Transverse colon (tissue), 4 donors: Measurements from ENCODE around the gene SIGLEC1. TPM values are rescaled to one million over a fixed set of nuclear protein-coding genes. Genes with fewer than 3 reads are reported as not detected.

ENCODE experiments used
- DNase-seq: peaks from one replicate; pipeline ENCODE4 v3.0.0-alpha.2; 2019
- H3K27ac ChIP-seq, 4 donors: fragments of 200-600 bp; sonication (generic); 2 replicates each; pipeline ENCODE4 v1.5.1; 2016 to 2018; ENCODE audit warnings: inconsistent platforms in 4 of 4
- H3K27me3 ChIP-seq: fragments of 200-600 bp; sonication (generic); 2 replicates; pipeline ENCODE4 v1.5.1; 2017; ENCODE audit warnings: inconsistent platforms
- H3K36me3 ChIP-seq, 4 donors: fragments of 200-600 bp; sonication (generic); 2 replicates each; pipeline ENCODE4 v1.5.1; 2017 to 2019; ENCODE audit warnings: inconsistent platforms in 4 of 4
- H3K4me1 ChIP-seq, 4 donors: fragments of 200-600 bp; sonication (generic); 2 replicates each; pipeline ENCODE4 v1.5.1; 2017 to 2020; ENCODE audit warnings: inconsistent platforms in 4 of 4
- H3K4me3 ChIP-seq, 4 donors: fragments of 200-600 bp; sonication (generic); 1 replicate in 1 of 4; 2 replicates in 3 of 4; pipeline versions ENCODE4 v1.5.1 to v1.6.1; 2017 to 2019; ENCODE audit warnings: inconsistent platforms in 4 of 4
- H3K9me3 ChIP-seq, 2 donors: fragments of 200-600 bp; sonication (generic); 2 replicates each; pipeline ENCODE4 v1.5.1; 2017 to 2019; ENCODE audit warnings: inconsistent platforms in 2 of 2
- EP300 ChIP-seq: sonication (generic); formaldehyde crosslinking; IDR thresholded peaks from one replicate; pipeline ENCODE4 v1.6.1; 2017; ENCODE audit warnings: antibody characterized with exemption, low read depth
- POLR2A ChIP-seq: fragments of 450-650 bp; IDR thresholded peaks from one replicate; pipeline ENCODE4 v1.6.1; 2016; ENCODE audit warnings: antibody characterized with exemption, mild to moderate bottlenecking, moderate library complexity
- POLR2AphosphoS5 ChIP-seq, 3 donors: sonication (generic); formaldehyde crosslinking; IDR thresholded peaks; one replicate each; pipeline ENCODE4 v1.6.1; 2016; ENCODE audit warnings: antibody characterized with exemption in 3 of 3
- WGBS, 2 donors: methylation state at CpG; one replicate each; pipeline ENCODE4 v1.1.5; 2018; ENCODE audit warnings: low coverage in 1 of 2; 5-methylcytosine and 5-hydroxymethylcytosine counted together
- in situ Hi-C, 4 donors: fragments of 200-750 bp; cut with MboI; loops; one replicate each; pipeline versions ENCODE4 v1.15.0 to v1.15.1; 2017; ENCODE audit warnings: low sequenced_read_pairs in 3 of 4, low pct_ligation_motif_present in 1 of 4, low pct_unique_long_range_greater_than_20kb in 1 of 4
- intact Hi-C: fragments of 100-400 bp; cut with DNase I; formaldehyde crosslinking; loops from one replicate; pipeline ENCODE4 v1.15.1; 2023; ENCODE audit warnings: low total_unique reads
- total RNA-seq, 4 donors: library from RNA; depleted of rRNA; stranded (reverse); fragments of >200 nt; gene quantifications; one replicate each; pipeline ENCODE4 v1.1.0, GENCODE V29; 2016
- TF ChIP-seq, protein P1 (sequence below), 5 experiments: fragments of 200-600 bp in 3 of 5; fragments of 450-650 bp in 2 of 5; sonication (generic) in 3 of 5; IDR thresholded peaks; 1 replicate in 2 of 5; 2 replicates in 3 of 5; pipeline ENCODE4 v1.5.1; 2016 to 2017; ENCODE audit warnings: antibody characterized with exemption in 5 of 5, inconsistent platforms in 3 of 5, mild to moderate bottlenecking in 2 of 5, moderate library complexity in 1 of 5

The SIGLEC1 gene
- total RNA-seq, 4 donors from 2014 or later = 2.2 to 17.6 (median 7.9) TPM

GRCh38 chr20:3751675-3752385, 39.4 kb upstream of the SIGLEC1 start:
- intact Hi-C loops = no loop called here
- DNase-seq = peak; percentile 68
- Histone ChIP-seq H3K4me1 (peaks cover 2 to 20% (median 10%) of the 10 kb centered on the region in 4 donors), H3K9me3 (no peaks in the 10 kb centered on the region), H3K4me3 (peak overlapping the region in 3 of 4 donors; percentile 12 to 47 (median 36)), H3K27ac (peak overlapping the region in 1 of 4 donors; percentile 7), H3K27me3 (peaks cover 16% of the 10 kb centered on the region), H3K36me3 (no peaks in the 10 kb centered on the region)
- TF ChIP-seq, protein P1, sequence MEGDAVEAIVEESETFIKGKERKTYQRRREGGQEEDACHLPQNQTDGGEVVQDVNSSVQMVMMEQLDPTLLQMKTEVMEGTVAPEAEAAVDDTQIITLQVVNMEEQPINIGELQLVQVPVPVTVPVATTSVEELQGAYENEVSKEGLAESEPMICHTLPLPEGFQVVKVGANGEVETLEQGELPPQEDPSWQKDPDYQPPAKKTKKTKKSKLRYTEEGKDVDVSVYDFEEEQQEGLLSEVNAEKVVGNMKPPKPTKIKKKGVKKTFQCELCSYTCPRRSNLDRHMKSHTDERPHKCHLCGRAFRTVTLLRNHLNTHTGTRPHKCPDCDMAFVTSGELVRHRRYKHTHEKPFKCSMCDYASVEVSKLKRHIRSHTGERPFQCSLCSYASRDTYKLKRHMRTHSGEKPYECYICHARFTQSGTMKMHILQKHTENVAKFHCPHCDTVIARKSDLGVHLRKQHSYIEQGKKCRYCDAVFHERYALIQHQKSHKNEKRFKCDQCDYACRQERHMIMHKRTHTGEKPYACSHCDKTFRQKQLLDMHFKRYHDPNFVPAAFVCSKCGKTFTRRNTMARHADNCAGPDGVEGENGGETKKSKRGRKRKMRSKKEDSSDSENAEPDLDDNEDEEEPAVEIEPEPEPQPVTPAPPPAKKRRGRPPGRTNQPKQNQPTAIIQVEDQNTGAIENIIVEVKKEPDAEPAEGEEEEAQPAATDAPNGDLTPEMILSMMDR (IDR thresholded peaks at IDR 0.05) = no peak
- TF ChIP-seq POLR2AphosphoS5 (IDR thresholded peaks at IDR 0.05) (no peak), EP300 (no peak), POLR2A (no peak)
- WGBS, 2 donors = 45% methylated on average over 95 of the region's 95 CpGs; no CpG with 5 or more reads in 1 of the 2 donors
- in situ Hi-C loops = no loop called here

GRCh38 chr20:3751305-3751674, 38.9 kb upstream of the SIGLEC1 start:
- in situ Hi-C loops (no loop called here), intact Hi-C loops (no loop called here)
- Histone ChIP-seq H3K27ac (no peak overlapping the region), H3K9me3 (no peaks in the 10 kb centered on the region), H3K36me3 (no peaks in the 10 kb centered on the region), H3K27me3 (peaks cover 16% of the 10 kb centered on the region), H3K4me3 (peak overlapping the region in 2 of 4 donors; percentile 36 to 47), H3K4me1 (peaks cover 2 to 20% (median 10%) of the 10 kb centered on the region in 4 donors)
- no peak for DNase-seq
- TF ChIP-seq POLR2AphosphoS5 (IDR thresholded peaks at IDR 0.05) (no peak), EP300 (no peak), POLR2A (no peak)
- TF ChIP-seq, protein P1 (IDR thresholded peaks at IDR 0.05) = no peak
- WGBS, 2 donors = 61 to 71% methylated on average over 4 to 31 of the region's 31 CpGs

- intact Hi-C loops = no loop called here
- H3K4me1 ChIP-seq = peaks cover 2 to 20% (median 10%) of the 10 kb centered on the region in 4 donors
- no peaks in the 10 kb centered on the region for H3K36me3 ChIP-seq
- no peak for DNase-seq
- in situ Hi-C loops = no loop called here
- no peak overlapping the region for H3K4me3 ChIP-seq
- 69% methylated on average over 51 of the region's 72 CpGs; no CpG with 5 or more reads in 1 of the 2 donors for WGBS, 2 donors
- TF ChIP-seq POLR2AphosphoS5 (IDR thresholded peaks at IDR 0.05) = no peak
- TF ChIP-seq, protein P1 (IDR thresholded peaks at IDR 0.05) = peak; percentile 55 to 71 (median 69)
- TF ChIP-seq EP300 = no peak
- peaks cover 22% of the 10 kb centered on the region for H3K27me3 ChIP-seq
- H3K9me3 ChIP-seq = no peaks in the 10 kb centered on the region
- H3K27ac ChIP-seq = no peak overlapping the region
Measured at GRCh38 chr20:3749689-3750531, 37.5 kb upstream of the SIGLEC1 start.

- 78 to 80% methylated on average over 6 to 24 of the region's 24 CpGs for WGBS, 2 donors
- intact Hi-C loops = no loop called here
Measured at GRCh38 chr20:3749087-3749688, 36.8 kb upstream of the SIGLEC1 start.

More at GRCh38 chr20:3749087-3749688, 36.8 kb upstream of the SIGLEC1 start:
- peaks cover 30% of the 10 kb centered on the region for H3K27me3 ChIP-seq
- H3K4me3 ChIP-seq = no peak overlapping the region
- peaks cover 2 to 20% (median 10%) of the 10 kb centered on the region in 4 donors for H3K4me1 ChIP-seq
- in situ Hi-C loops = no loop called here
- no peaks in the 10 kb centered on the region for H3K36me3 ChIP-seq
- no peaks in the 10 kb centered on the region for H3K9me3 ChIP-seq
- TF ChIP-seq, protein P1 (IDR thresholded peaks at IDR 0.05) = no peak
- no peak for TF ChIP-seq POLR2AphosphoS5 (IDR thresholded peaks at IDR 0.05)
- no peak for TF ChIP-seq POLR2A
- TF ChIP-seq EP300 = no peak
- no peak overlapping the region for H3K27ac ChIP-seq
- no peak for DNase-seq
